GM18870 (cell line): ENCODE results near the gene BANF2.
"Not testable (repeated sequence)": the region's sequence is repeated elsewhere in the genome, so short reads cannot be mapped to it uniquely, and the experiment has no call there.

Experiments
- ATAC-seq: cut with Tn5 transposase; IDR thresholded peaks from one replicate; pipeline ENCODE4 v1.9.1; 2021; ENCODE audit warnings: moderate library complexity; ENCODE audit not compliant: unreplicated experiment

The BANF2 gene

GRCh38 chr20:17761604-17762003, 61.8 kb downstream of the BANF2 start:
- no peak for ATAC-seq

- ATAC-seq, result no peak
Observed at GRCh38 chr20:17762243-17762872, 62.6 kb downstream of the BANF2 start.

- no peak for ATAC-seq
Observed at GRCh38 chr20:17762873-17763557, 63.2 kb downstream of the BANF2 start.

- no peak for ATAC-seq
Observed at GRCh38 chr20:17765017-17765416, 65.3 kb downstream of the BANF2 start.

GRCh38 chr20:17765584-17765983, 65.8 kb downstream of the BANF2 start:
- no peak for ATAC-seq

GRCh38 chr20:17766226-17766625, 66.5 kb downstream of the BANF2 start:
- no peak for ATAC-seq

- no peak for ATAC-seq
Observed at GRCh38 chr20:17767624-17768023, 67.9 kb downstream of the BANF2 start.

GRCh38 chr20:17768271-17768670, 68.5 kb downstream of the BANF2 start:
- ATAC-seq, result no peak

GRCh38 chr20:17769716-17770115, 70.0 kb downstream of the BANF2 start:
- ATAC-seq, result not testable (repeated sequence)

GRCh38 chr20:17771206-17772004, 71.6 kb downstream of the BANF2 start:
- no peak for ATAC-seq

GRCh38 chr20:17772005-17772343, 72.2 kb downstream of the BANF2 start:
- ATAC-seq, result no peak

GRCh38 chr20:17773619-17774018, 73.9 kb downstream of the BANF2 start:
- no peak for ATAC-seq

GRCh38 chr20:17775600-17775999, 75.8 kb downstream of the BANF2 start:
- ATAC-seq, result no peak

- no peak for ATAC-seq
Observed at GRCh38 chr20:17776551-17776950, 76.8 kb downstream of the BANF2 start.

- not testable (repeated sequence) for ATAC-seq
Observed at GRCh38 chr20:17779011-17779410, 79.2 kb downstream of the BANF2 start.

GRCh38 chr20:17782768-17783167, 83.0 kb downstream of the BANF2 start:
- peak; percentile 85 for ATAC-seq

GRCh38 chr20:17783671-17784070, 83.9 kb downstream of the BANF2 start:
- ATAC-seq, result no peak

- ATAC-seq, result no peak
Observed at GRCh38 chr20:17785007-17785406, 85.2 kb downstream of the BANF2 start.
